ENCODE data around the gene HBA1.
"Not testable (repeated sequence)": the region's sequence is repeated elsewhere in the genome, so short reads cannot be mapped to it uniquely, and the experiment has no call there.

The HBA1 gene

GRCh38 chr16:200388-200787 is 23.9 kb downstream of the HBA1 start:
- no peaks in the 10 kb centered on the region for H3K27me3 ChIP-seq (ENCODE audit: insufficient read depth, low read length, poor library complexity, severe bottlenecking)
- no peaks in the 10 kb centered on the region for H3F3A ChIP-seq (ENCODE audit: low read depth)
- no peak overlapping the region for H3K4me2 ChIP-seq (ENCODE audit: low read depth, low read length, poor library complexity, severe bottlenecking)
- no peaks in the 10 kb centered on the region for H3K79me2 ChIP-seq (ENCODE audit: insufficient read depth, low read length)
- H3K9me2 ChIP-seq (replicated peaks; ENCODE audit: low read depth, low read length): no peaks in the 10 kb centered on the region
- H3K36me3 ChIP-seq (ENCODE audit: insufficient read depth, low read length): peaks cover 36% of the 10 kb centered on the region; the same call in 1 of the 2 replicates
- no peak for TF ChIP-seq EZH2phosphoT487 (IDR thresholded peaks at IDR 0.05; ENCODE audit: borderline replicate concordance)
- TF ChIP-seq CTCF (conservative IDR thresholded peaks at IDR 0.05; ENCODE audit: low read length): no peak
- no peak overlapping the region for H3K9ac ChIP-seq (ENCODE audit: low read depth, low read length, poor library complexity, severe bottlenecking)
- H2AFZ ChIP-seq (ENCODE audit: low read length): no peak overlapping the region
- no peak overlapping the region for H3K4me3 ChIP-seq (ENCODE audit: low read length, poor library complexity, severe bottlenecking)
- no peaks in the 10 kb centered on the region for H3K4me1 ChIP-seq (ENCODE audit: insufficient read depth, low read length, poor library complexity, severe bottlenecking)
- no peaks in the 10 kb centered on the region for H4K20me1 ChIP-seq (ENCODE audit: insufficient read depth, low read length, poor library complexity, severe bottlenecking)
- H3K9me3 ChIP-seq (ENCODE audit: insufficient read depth, low read depth, low read length): no peaks in the 10 kb centered on the region

- H3K9ac ChIP-seq (ENCODE audit: low read depth, low read length, poor library complexity, severe bottlenecking): no peak overlapping the region
- no peaks in the 10 kb centered on the region for H4K20me1 ChIP-seq (ENCODE audit: insufficient read depth, low read length, poor library complexity, severe bottlenecking)
- no peaks in the 10 kb centered on the region for H3K4me1 ChIP-seq (ENCODE audit: insufficient read depth, low read length, poor library complexity, severe bottlenecking)
- no peaks in the 10 kb centered on the region for H3F3A ChIP-seq (ENCODE audit: low read depth)
- peaks cover 44% of the 10 kb centered on the region; the same call in 1 of the 2 replicates for H3K36me3 ChIP-seq (ENCODE audit: insufficient read depth, low read length)
- H3K4me2 ChIP-seq (ENCODE audit: low read depth, low read length, poor library complexity, severe bottlenecking): no peak overlapping the region
- no peaks in the 10 kb centered on the region for H3K9me2 ChIP-seq (replicated peaks; ENCODE audit: low read depth, low read length)
- no peak overlapping the region for H2AFZ ChIP-seq (ENCODE audit: low read length)
- no peaks in the 10 kb centered on the region for H3K27me3 ChIP-seq (ENCODE audit: insufficient read depth, low read length, poor library complexity, severe bottlenecking)
- H3K4me3 ChIP-seq (ENCODE audit: low read length, poor library complexity, severe bottlenecking): no peak overlapping the region
- no peaks in the 10 kb centered on the region for H3K79me2 ChIP-seq (ENCODE audit: insufficient read depth, low read length)
- H3K9me3 ChIP-seq (ENCODE audit: insufficient read depth, low read depth, low read length): no peaks in the 10 kb centered on the region
- TF ChIP-seq EZH2phosphoT487 (IDR thresholded peaks at IDR 0.05; ENCODE audit: borderline replicate concordance) (no peak), CTCF (conservative IDR thresholded peaks at IDR 0.05; ENCODE audit: low read length) (no peak)
These were observed 26.8 kb downstream of the HBA1 start for GRCh38 chr16:203246-203645.

- not testable (repeated sequence) for H3K79me2 ChIP-seq (ENCODE audit: insufficient read depth, low read length); H3K9me2 ChIP-seq (replicated peaks; ENCODE audit: low read depth, low read length); H2AFZ ChIP-seq (ENCODE audit: low read length); H4K20me1 ChIP-seq (ENCODE audit: insufficient read depth, low read length, poor library complexity, severe bottlenecking); H3K4me3 ChIP-seq (ENCODE audit: low read length, poor library complexity, severe bottlenecking); H3F3A ChIP-seq (ENCODE audit: low read depth); H3K4me1 ChIP-seq (ENCODE audit: insufficient read depth, low read length, poor library complexity, severe bottlenecking); H3K9me3 ChIP-seq (ENCODE audit: insufficient read depth, low read depth, low read length); H3K4me2 ChIP-seq (ENCODE audit: low read depth, low read length, poor library complexity, severe bottlenecking); H3K9ac ChIP-seq (ENCODE audit: low read depth, low read length, poor library complexity, severe bottlenecking); H3K27me3 ChIP-seq (ENCODE audit: insufficient read depth, low read length, poor library complexity, severe bottlenecking)
- peaks cover 41% of the 10 kb centered on the region; the same call in 1 of the 2 replicates for H3K36me3 ChIP-seq (ENCODE audit: insufficient read depth, low read length)
These were observed 27.6 kb downstream of the HBA1 start for GRCh38 chr16:204046-204445.

GRCh38 chr16:209359-209758 is 32.9 kb downstream of the HBA1 start:
- H3K36me3 ChIP-seq (ENCODE audit: insufficient read depth, low read length): peaks cover 47% of the 10 kb centered on the region; the same call in 1 of the 2 replicates
- not testable (repeated sequence) for H3F3A ChIP-seq (ENCODE audit: low read depth); H3K4me1 ChIP-seq (ENCODE audit: insufficient read depth, low read length, poor library complexity, severe bottlenecking); H3K4me3 ChIP-seq (ENCODE audit: low read length, poor library complexity, severe bottlenecking); H3K79me2 ChIP-seq (ENCODE audit: insufficient read depth, low read length); H3K9me3 ChIP-seq (ENCODE audit: insufficient read depth, low read depth, low read length); H3K4me2 ChIP-seq (ENCODE audit: low read depth, low read length, poor library complexity, severe bottlenecking); H4K20me1 ChIP-seq (ENCODE audit: insufficient read depth, low read length, poor library complexity, severe bottlenecking); H3K9me2 ChIP-seq (replicated peaks; ENCODE audit: low read depth, low read length); H3K9ac ChIP-seq (ENCODE audit: low read depth, low read length, poor library complexity, severe bottlenecking); H3K27me3 ChIP-seq (ENCODE audit: insufficient read depth, low read length, poor library complexity, severe bottlenecking); H2AFZ ChIP-seq (ENCODE audit: low read length)

- Histone ChIP-seq H3K79me2 (ENCODE audit: insufficient read depth, low read length) (peaks cover 12% of the 10 kb centered on the region; the same call in 1 of the 2 replicates), H3K36me3 (ENCODE audit: insufficient read depth, low read length) (peaks cover 34% of the 10 kb centered on the region; the same call in 1 of the 2 replicates)
- not testable (repeated sequence) for H4K20me1 ChIP-seq (ENCODE audit: insufficient read depth, low read length, poor library complexity, severe bottlenecking); H2AFZ ChIP-seq (ENCODE audit: low read length); H3K9me2 ChIP-seq (replicated peaks; ENCODE audit: low read depth, low read length); H3K9ac ChIP-seq (ENCODE audit: low read depth, low read length, poor library complexity, severe bottlenecking); H3K4me3 ChIP-seq (ENCODE audit: low read length, poor library complexity, severe bottlenecking); H3F3A ChIP-seq (ENCODE audit: low read depth); H3K9me3 ChIP-seq (ENCODE audit: insufficient read depth, low read depth, low read length); H3K27me3 ChIP-seq (ENCODE audit: insufficient read depth, low read length, poor library complexity, severe bottlenecking); H3K4me2 ChIP-seq (ENCODE audit: low read depth, low read length, poor library complexity, severe bottlenecking); H3K4me1 ChIP-seq (ENCODE audit: insufficient read depth, low read length, poor library complexity, severe bottlenecking)
These were observed 35.2 kb downstream of the HBA1 start for GRCh38 chr16:211631-212180.

Data from Loucy (cell line).